UCSD-AML1 (cell line): ENCODE data around the gene CCDC92.

Source experiments
- DNase-seq: peaks from one replicate; lab custom pipeline; 2025; ENCODE audit not compliant: unreplicated experiment; lab: John Stamatoyannopoulos, UW

CCDC92 gene

DNA sequence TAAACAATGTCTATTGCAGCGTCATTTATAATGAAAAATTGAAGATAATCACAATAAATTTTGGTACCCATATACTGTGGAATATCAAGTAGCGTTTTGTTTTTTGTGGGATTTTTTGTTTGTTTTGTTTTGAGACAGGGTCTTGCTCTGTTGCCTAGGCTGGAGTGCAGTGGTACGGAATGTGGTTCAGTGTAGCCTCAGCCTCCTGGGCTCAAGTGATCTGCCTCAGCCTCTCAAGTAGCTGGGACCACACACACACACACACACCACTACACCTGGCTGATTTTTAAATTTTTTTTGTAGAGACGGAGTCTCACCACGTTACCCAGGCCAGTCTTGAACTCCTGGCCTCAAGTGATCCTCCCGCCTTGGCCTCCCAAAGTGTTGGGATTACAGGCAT, 6.9 kb upstream of the CCDC92 start:
- DNase-seq, result no peak

- no peak for DNase-seq
Observed at GRCh38 chr12:123976227-123976826, 3.7 kb upstream of the CCDC92 start.

DNA sequence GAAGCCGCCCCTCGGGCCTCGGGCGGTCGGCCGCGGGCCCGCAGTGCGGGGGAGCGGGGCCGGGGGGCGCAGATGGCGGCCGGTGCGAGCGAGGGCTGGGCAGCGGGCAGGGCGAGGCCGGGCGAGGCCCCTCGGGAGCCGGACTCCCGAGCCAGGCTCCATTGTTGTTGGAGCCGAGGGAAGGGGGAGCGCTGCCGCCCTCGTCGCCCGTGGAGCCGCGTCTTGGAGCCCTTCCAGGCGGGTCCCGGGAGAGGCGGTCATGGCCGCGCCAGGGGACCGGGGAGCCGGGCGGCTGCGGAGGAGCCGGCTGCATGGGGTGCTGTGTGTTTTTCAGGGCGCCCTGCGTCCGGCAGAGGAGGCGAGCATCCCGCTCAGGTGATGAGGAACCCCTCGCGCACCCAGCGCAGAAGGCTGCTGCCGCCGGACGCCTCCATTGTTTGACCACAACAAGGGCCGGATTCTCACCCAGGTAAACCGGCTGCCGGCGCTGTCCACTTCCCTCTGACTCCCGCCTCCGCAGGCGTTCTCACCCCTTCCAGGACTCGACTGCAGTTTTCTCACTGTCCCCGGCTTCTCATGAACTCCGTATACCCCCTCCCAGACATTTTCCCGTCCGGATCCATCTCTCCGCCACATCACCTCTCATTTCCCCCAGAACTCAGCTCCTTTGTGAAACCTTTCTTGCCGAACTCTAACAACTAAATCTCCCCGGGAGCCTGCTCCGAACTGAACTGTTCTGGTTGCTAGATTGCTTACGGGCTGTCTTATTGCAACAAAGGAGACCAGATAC, 1.1 kb upstream of the CCDC92 start:
- no peak for DNase-seq

GRCh38 chr12:123971770-123972456, 718 bp downstream of the CCDC92 start:
- no peak for DNase-seq

DNA sequence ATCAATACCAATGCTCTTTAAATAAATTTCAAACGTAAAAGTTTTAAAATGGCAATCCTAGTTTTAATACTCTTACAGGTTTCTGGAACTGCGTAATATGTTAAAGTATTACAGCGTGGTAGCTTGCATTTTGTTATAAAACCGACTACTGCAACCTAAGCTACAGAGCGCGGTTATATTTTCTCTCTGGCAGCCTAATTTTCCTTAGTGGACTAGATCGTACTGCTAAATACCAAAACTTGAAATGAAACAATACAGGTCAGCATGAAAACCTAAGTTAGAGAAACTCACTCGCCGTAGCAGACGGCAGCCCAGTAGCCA, 1.2 kb downstream of the CCDC92 start:
- no peak for DNase-seq

DNA sequence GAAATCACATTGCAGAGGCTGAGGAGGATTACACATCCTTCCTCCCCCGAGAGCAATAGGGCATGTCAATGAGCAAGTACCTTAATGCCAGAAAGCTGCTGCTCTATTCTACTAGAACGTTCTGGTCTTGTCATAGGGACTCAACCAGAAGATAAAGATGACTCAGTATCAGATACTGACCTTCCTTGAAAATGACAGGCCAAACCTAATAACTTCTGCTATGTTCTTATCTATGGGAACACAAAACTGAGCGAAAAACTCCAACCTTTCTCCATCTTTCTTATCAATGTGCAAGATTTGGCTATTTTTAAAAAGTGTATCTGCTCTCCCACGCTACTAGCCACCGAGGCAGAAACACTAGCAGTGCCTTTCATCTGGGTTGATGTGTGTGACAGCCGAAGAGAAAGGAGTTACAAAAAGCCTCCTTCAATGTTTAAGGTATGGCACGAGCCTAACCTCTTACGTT, 5.5 kb downstream of the CCDC92 start:
- no peak for DNase-seq

DNA sequence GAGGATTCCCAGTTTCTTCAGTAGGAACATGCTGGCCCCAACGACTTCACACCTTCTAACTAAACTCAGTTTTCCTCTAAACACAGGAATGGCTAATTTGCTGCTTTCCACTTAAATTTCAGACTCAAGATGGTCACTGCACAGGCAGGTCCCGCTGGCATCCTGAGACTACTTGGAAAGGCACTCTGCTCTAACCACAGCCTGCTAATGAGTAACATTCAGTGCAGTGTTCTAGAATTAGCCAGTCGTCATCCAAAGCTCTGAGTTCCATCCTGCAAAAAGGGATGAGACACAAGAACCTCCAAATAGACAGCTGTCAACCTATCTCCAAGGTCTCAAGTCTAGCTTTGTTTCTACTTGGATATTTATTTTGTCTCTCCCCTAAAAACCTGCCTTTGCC, 6.0 kb downstream of the CCDC92 start:
- no peak for DNase-seq

GRCh38 chr12:123965382-123965781, 7.2 kb downstream of the CCDC92 start:
- no peak for DNase-seq

- DNase-seq, result no peak
Observed at GRCh38 chr12:123963821-123964220, 8.8 kb downstream of the CCDC92 start.

DNA sequence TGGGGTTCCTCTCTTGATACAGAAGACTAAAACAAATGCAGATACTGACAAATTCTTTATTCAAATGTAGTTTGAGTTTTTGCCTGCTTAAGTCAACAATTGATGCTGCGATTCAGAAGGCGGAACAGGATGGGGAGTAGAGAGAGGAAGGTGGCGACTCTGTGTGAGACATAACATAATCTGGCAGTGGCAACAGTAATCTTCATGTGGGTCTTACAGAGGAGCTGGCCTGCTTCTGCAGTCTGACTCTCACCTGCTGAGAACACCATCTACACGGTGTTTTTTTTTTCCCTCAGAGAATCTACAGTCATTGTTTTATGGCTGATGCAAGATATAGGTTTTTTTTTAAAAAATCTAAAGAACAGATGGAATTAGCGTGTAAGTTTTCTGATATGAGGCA, 10.1 kb downstream of the CCDC92 start:
- DNase-seq, result no peak

- no peak for DNase-seq
Observed at GRCh38 chr12:123961585-123962345, 10.9 kb downstream of the CCDC92 start.

- no peak for DNase-seq
Observed at GRCh38 chr12:123960856-123961255, 11.8 kb downstream of the CCDC92 start.

DNA sequence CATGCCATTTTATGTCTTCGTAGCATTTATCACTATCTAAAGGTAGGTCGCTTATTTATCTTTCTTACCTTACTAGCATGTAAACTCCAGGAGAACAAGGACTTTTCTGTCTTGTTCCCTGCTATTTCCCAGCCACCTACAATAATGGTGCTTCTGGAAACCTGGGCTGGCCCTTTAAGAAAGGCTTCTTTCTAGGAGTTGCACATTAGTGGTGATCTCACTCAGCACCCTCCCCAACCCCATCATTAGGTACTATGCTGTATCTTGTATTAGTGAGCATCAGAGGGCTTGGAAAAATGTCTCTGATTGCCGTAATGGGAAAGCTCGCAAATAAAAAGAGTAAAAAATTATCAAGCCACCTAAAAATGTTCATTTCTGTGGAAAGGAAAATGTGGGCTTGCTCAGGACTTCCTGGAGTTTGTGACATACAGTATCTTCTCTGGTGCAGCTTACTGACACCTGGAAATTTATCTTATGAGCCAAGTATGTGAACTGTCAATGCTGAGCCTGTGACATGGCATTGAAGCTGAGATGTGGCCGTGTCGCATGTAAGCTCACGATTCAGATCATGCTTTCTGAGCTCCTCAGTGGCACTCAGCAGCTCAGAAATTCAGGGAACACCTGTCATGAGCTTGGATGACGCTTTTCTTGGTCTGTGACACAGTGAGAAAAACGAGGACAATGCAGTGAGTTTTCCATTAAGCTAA, 12.4 kb downstream of the CCDC92 start:
- no peak for DNase-seq

DNA sequence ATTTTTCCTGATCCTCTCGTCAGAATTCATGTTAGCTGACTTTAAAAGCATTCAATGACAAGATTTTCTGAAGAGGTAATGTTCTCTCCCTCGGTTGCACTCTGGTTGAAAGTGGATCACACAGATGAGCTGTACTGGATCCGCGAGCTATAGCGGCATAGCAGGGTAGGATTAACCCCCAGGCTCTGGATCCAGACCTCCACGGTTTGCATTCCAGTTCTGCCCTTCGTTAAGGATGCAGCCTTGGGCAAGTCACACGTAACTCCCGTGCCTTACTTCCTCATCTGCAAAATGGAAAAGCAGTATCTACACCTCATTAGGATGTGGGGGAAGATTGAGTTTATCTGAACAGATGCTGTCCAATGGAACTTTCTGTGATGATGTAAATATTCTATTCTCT, 13.8 kb downstream of the CCDC92 start:
- no peak for DNase-seq

DNA sequence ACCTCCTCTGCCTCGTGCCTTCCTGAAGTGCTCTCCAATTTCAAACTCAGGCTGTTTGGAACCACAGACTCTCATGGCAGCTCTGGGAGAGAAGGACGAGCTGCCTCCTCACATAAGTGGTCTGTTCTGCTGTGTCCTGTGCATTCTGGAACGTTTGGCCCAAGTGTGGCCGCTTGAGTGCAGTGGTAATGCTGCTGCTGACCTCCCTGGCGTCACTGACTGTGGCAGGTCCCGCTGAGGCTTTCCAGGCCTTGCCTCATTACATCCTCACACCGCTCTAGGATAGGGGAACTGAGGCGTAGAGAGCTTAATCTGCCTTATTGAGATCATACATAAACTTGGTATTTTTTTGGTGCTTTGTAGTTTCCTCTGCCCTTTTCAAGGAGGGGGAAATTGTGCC, 14.2 kb downstream of the CCDC92 start:
- no peak for DNase-seq

DNA sequence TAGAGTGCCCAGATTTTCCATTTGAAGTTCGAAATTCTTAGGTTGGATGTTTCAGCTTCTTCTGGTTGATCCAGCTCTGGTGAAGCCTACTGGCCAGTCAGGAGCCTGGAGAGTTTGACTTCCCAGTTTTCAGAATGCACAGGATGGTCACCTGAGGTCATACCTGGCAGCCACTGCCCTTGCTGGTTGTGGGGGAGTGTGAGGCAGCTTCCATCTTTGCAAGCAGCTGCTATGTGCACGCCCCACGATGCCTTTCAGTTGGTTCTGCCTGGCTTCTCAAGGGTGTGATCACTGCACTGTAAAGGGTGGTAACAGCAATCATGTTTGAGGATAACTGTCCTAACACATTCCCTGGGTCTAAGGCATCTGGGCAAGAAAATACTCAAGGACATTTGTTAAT, 15.4 kb downstream of the CCDC92 start:
- DNase-seq, result no peak

DNA sequence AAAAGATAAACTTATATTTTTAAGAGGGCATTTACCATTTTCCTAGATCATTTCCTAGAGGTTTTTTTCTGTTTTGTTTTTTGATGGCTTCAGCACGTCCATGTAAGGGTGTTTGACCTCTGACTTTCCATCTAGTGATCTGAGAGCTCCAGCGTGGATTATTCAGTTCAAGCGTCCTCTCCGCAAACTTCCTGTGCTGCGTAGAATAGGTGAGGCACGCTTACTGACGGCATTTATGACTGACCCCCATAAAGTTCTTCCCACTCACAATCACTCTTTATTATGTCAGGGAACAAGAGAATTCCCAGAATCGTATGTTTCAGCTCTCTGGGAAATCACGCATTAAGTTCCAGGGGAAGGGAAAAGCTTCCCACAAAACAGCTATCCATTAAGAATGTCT, 16.4 kb downstream of the CCDC92 start:
- no peak for DNase-seq

- no peak for DNase-seq
Observed at GRCh38 chr12:123954647-123955350, 17.8 kb downstream of the CCDC92 start.

GRCh38 chr12:123952037-123952436, 20.6 kb downstream of the CCDC92 start:
- DNase-seq, result no peak

- no peak for DNase-seq
Observed at GRCh38 chr12:123951467-123951866, 21.2 kb downstream of the CCDC92 start.
